Vagina (tissue), 2 donors: ENCODE measurements around the gene CD80.

ENCODE experiments used
- POLR2A ChIP-seq, 2 donors: fragments of 450-650 bp; IDR thresholded peaks; one replicate each; pipeline ENCODE4 v1.6.1; 2017; ENCODE audit warnings: antibody characterized with exemption in 2 of 2, mild to moderate bottlenecking in 2 of 2, moderate library complexity in 2 of 2
- POLR2AphosphoS5 ChIP-seq, 2 donors: sonication (generic); formaldehyde crosslinking; IDR thresholded peaks; one replicate each; pipeline ENCODE4 v1.9.0; 2017; ENCODE audit warnings: antibody characterized with exemption in 2 of 2, mild to moderate bottlenecking in 2 of 2, low read depth in 1 of 2; ENCODE audit not compliant: insufficient read depth in 1 of 2
- TF ChIP-seq, protein P1 (sequence below), 3 experiments: fragments of 450-650 bp in 2 of 3; fragments of 200-600 bp in 1 of 3; sonication (generic) in 1 of 3; IDR thresholded peaks; one replicate each; pipeline ENCODE4 v1.5.1; 2017 to 2019; ENCODE audit warnings: antibody characterized with exemption in 3 of 3, mild to moderate bottlenecking in 2 of 3, moderate library complexity in 2 of 3

DNA sequence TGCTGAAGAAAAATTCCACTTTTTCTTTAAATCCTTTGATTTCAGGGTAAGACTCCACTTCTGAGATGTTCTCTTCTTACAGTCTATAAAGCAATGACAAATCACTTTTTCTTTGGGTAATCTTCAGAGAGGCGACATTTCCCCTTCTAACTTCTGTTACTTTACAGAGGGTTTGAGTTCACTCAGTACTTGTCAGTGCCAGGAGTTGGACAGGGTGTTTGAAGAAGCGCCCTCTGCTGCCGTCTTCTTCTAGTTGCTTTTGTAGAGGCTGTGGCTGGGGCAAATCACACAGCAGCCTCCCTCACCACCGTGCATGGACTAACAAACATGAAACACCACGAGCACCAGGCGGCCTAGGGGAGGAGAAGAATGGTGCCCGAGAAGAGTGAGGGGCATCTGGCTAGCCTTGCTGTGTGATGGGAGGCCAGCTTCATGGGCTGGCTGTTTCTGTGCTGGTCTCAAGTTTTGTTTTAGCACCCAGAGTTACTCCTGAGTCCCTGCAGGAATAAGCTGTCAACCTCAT, at the start of gene CD80:
- TF ChIP-seq, protein P1, sequence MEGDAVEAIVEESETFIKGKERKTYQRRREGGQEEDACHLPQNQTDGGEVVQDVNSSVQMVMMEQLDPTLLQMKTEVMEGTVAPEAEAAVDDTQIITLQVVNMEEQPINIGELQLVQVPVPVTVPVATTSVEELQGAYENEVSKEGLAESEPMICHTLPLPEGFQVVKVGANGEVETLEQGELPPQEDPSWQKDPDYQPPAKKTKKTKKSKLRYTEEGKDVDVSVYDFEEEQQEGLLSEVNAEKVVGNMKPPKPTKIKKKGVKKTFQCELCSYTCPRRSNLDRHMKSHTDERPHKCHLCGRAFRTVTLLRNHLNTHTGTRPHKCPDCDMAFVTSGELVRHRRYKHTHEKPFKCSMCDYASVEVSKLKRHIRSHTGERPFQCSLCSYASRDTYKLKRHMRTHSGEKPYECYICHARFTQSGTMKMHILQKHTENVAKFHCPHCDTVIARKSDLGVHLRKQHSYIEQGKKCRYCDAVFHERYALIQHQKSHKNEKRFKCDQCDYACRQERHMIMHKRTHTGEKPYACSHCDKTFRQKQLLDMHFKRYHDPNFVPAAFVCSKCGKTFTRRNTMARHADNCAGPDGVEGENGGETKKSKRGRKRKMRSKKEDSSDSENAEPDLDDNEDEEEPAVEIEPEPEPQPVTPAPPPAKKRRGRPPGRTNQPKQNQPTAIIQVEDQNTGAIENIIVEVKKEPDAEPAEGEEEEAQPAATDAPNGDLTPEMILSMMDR (IDR thresholded peaks at IDR 0.05) = no peak
- TF ChIP-seq POLR2A (IDR thresholded peaks at IDR 0.05) (no peak), POLR2AphosphoS5 (IDR thresholded peaks at IDR 0.05; ENCODE audit: insufficient read depth in 1 of 2, low read depth in 1 of 2) (no peak)
